ENCODE data around the gene CAMK2N2. TPM values are rescaled to one million over a fixed set of nuclear protein-coding genes. Genes with fewer than 3 reads are reported as not detected.
A peak's percentile ranks its signal among the peaks of the same experiment; 100 is the strongest.

Gene CAMK2N2
- total and polyA plus RNA-seq, 9 of the 15 experiments (the other 6 are each of a cell fraction or from before 2014, with no cell fraction given) = 0.08 to 0.22 (median 0.11) TPM; not detected in 5

DNA sequence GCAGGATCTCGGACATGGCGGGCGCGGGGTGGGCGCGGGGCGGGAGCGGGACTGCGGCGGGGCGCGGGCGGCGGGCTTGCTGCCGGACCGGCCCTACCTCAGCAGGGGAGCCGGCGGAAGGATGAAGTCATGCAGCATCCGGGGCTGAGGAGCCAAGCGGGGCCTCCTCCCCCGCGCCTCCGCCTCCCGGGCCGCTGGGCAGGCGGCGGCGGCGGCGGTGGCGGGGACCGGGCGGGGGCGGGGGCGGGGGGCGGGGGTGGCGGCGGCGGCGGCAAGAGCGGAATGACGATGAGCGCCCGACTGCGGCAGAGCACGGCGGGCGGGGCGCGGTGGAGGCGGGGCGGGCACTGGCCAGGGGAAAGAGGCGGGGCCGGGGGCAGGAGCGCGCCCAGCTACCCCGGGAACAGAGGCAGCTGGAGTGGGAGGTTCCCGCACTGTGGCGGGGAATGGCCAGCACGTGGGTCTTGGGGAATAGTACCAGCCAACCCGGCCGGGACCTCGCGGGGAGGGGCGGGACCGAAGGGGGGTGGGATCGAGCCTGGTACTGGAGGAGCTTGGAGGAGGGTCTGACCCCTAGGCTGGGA, at the start of gene CAMK2N2 (continued):
- TF ChIP-seq TFAP4 (CRISPR knock-in tag; IDR thresholded peaks at IDR 0.05; ENCODE audit: borderline replicate concordance) = peak; percentile 33; the same call in 1 of the 2 replicates
- TF ChIP-seq JUND (IDR thresholded peaks at IDR 0.05; ENCODE audit: borderline replicate concordance, low read depth, low read length) = peak; percentile 59
- peak; percentile 31; the same call in 1 of the 3 replicates for TF ChIP-seq JUND (tag; IDR thresholded peaks at IDR 0.05; ENCODE audit: borderline replicate concordance, low read depth, low read length)
- TF ChIP-seq FOXK1 (CRISPR knock-in tag; IDR thresholded peaks at IDR 0.05; ENCODE audit: borderline replicate concordance) = no peak
- TF ChIP-seq ZNF639 (CRISPR knock-in tag; conservative IDR thresholded peaks at IDR 0.05 in 1 of 2, IDR thresholded peaks at IDR 0.05 in 1 of 2) = peak in 1 of 2 experiments; percentile 98; a peak in 2 of 4 replicates
- TF ChIP-seq EGR1 (conservative IDR thresholded peaks at IDR 0.05) = 0 out of 2 replicates have a peak, but pooled peaks have one; percentile 6
- peak; percentile 17; the same call in 1 of the 2 replicates for TF ChIP-seq POLR2G (IDR thresholded peaks at IDR 0.05; ENCODE audit: low read depth, low read length)
- 0 out of 4 replicates have a peak, but pooled peaks of 1 of the 2 experiments have one; percentile 37 for TF ChIP-seq SIN3A (IDR thresholded peaks at IDR 0.05; ENCODE audit: borderline replicate concordance in 2 of 2, control insufficient read depth in 1 of 2, low read depth in 2 of 2, low read length in 2 of 2)

All from K562 (cell line).